Activated T-helper 2 cell treated with anti-CD3 and anti-CD28 coated beads, Interferon-gamma antibody, Interleukin-2, Interleukin-4, amounts not matched to agents 10 μg/mL and 5 μg/mL and 100 μg/mL, durations not matched to agents 14 hours and 24 hours and 36 hours (primary cell): ENCODE results near the gene SDC3. TPM values are rescaled to one million over a fixed set of nuclear protein-coding genes. Genes with fewer than 3 reads are reported as not detected.

Experiments
- DNase-seq: peaks from one replicate; pipeline ENCODE4 v3.0.0; 2021; ENCODE audit warnings: low spot score
- H3K27ac Mint-ChIP-seq: one replicate; pipeline ENCODE4 v1.8.0; 2021; ENCODE audit warnings: mixed read lengths
- H3K27me3 Mint-ChIP-seq: one replicate; pipeline ENCODE4 v1.8.0; 2021; ENCODE audit warnings: low read depth, mixed read lengths
- H3K36me3 Mint-ChIP-seq: one replicate; pipeline ENCODE4 v1.8.0; 2021; ENCODE audit warnings: low read depth, mixed read lengths
- H3K4me1 Mint-ChIP-seq: one replicate; pipeline ENCODE4 v1.8.0; 2021; ENCODE audit warnings: low read depth, mixed read lengths
- H3K4me3 Mint-ChIP-seq: one replicate; pipeline ENCODE4 v1.8.0; 2021; ENCODE audit warnings: low read depth, mild to moderate bottlenecking, moderate library complexity, mixed read lengths
- H3K9me3 Mint-ChIP-seq: one replicate; pipeline ENCODE4 v1.8.0; 2021; ENCODE audit warnings: mixed read lengths
- intact Hi-C: fragments of 100-400 bp; cut with micrococcal nuclease; formaldehyde crosslinking; loops from one replicate; pipeline ENCODE4 v1.15.1; 2023
- total RNA-seq: library from RNA; stranded (reverse); gene quantifications from 2 replicates; pipeline ENCODE4 v1.2.3, GENCODE V29; 2022

The SDC3 gene
- total RNA-seq, 1 donor from 2014 or later: 0.46 TPM

- H3K4me3 Mint-ChIP-seq: peak overlapping the region; percentile 70
- intact Hi-C loops: no loop called here
- no peak overlapping the region for H3K27ac Mint-ChIP-seq
- peaks cover 10% of the 10 kb centered on the region for H3K4me1 Mint-ChIP-seq
- H3K9me3 Mint-ChIP-seq: no peaks in the 10 kb centered on the region
- peaks cover 46% of the 10 kb centered on the region for H3K27me3 Mint-ChIP-seq
- DNase-seq: no peak
- H3K36me3 Mint-ChIP-seq: no peaks in the 10 kb centered on the region
These were observed 1.7 kb downstream of the SDC3 start for GRCh38 chr1:30906631-30907441.

GRCh38 chr1:30905916-30906620 lies 2.5 kb downstream of the SDC3 start:
- DNase-seq: no peak
- intact Hi-C loops: no loop called here
- no peak overlapping the region for H3K4me3 Mint-ChIP-seq
- H3K27ac Mint-ChIP-seq: no peak overlapping the region
- H3K36me3 Mint-ChIP-seq: no peaks in the 10 kb centered on the region
- no peaks in the 10 kb centered on the region for H3K9me3 Mint-ChIP-seq
- H3K4me1 Mint-ChIP-seq: peaks cover 10% of the 10 kb centered on the region
- peaks cover 46% of the 10 kb centered on the region for H3K27me3 Mint-ChIP-seq

- no peaks in the 10 kb centered on the region for H3K9me3 Mint-ChIP-seq
- peaks cover 41% of the 10 kb centered on the region for H3K27me3 Mint-ChIP-seq
- intact Hi-C loops: no loop called here
- H3K4me3 Mint-ChIP-seq: no peak overlapping the region
- H3K36me3 Mint-ChIP-seq: no peaks in the 10 kb centered on the region
- no peak overlapping the region for H3K27ac Mint-ChIP-seq
- no peak for DNase-seq
- peaks cover 10% of the 10 kb centered on the region for H3K4me1 Mint-ChIP-seq
These were observed 3.2 kb downstream of the SDC3 start for GRCh38 chr1:30905403-30905802.

- no peak for DNase-seq
- Mint-ChIP-seq H3K4me3 (no peak overlapping the region), H3K9me3 (no peaks in the 10 kb centered on the region), H3K4me1 (peaks cover 10% of the 10 kb centered on the region), H3K36me3 (no peaks in the 10 kb centered on the region), H3K27me3 (peaks cover 37% of the 10 kb centered on the region), H3K27ac (no peak overlapping the region)
- intact Hi-C loops: no loop called here
These were observed 3.6 kb downstream of the SDC3 start for GRCh38 chr1:30904962-30905335.

GRCh38 chr1:30904191-30904961 lies 4.2 kb downstream of the SDC3 start:
- no peak overlapping the region for H3K4me3 Mint-ChIP-seq

GRCh38 chr1:30903343-30904034 lies 5.1 kb downstream of the SDC3 start:
- H3K36me3 Mint-ChIP-seq: no peaks in the 10 kb centered on the region
- intact Hi-C loops: no loop called here
- H3K4me1 Mint-ChIP-seq: peaks cover 5% of the 10 kb centered on the region
- no peaks in the 10 kb centered on the region for H3K9me3 Mint-ChIP-seq
- peaks cover 27% of the 10 kb centered on the region for H3K27me3 Mint-ChIP-seq
- no peak overlapping the region for H3K27ac Mint-ChIP-seq
- H3K4me3 Mint-ChIP-seq: no peak overlapping the region
- DNase-seq: no peak

More at GRCh38 chr1:30904191-30904961, 4.2 kb downstream of the SDC3 start:
- no peaks in the 10 kb centered on the region for H3K9me3 Mint-ChIP-seq
- H3K27me3 Mint-ChIP-seq: peaks cover 31% of the 10 kb centered on the region
- no peak for DNase-seq
- no peak overlapping the region for H3K27ac Mint-ChIP-seq
- H3K36me3 Mint-ChIP-seq: no peaks in the 10 kb centered on the region
- intact Hi-C loops: no loop called here
- peaks cover 7% of the 10 kb centered on the region for H3K4me1 Mint-ChIP-seq

- Mint-ChIP-seq H3K27me3 (peaks cover 26% of the 10 kb centered on the region), H3K9me3 (no peaks in the 10 kb centered on the region), H3K36me3 (no peaks in the 10 kb centered on the region), H3K4me1 (peaks cover 5% of the 10 kb centered on the region), H3K4me3 (no peak overlapping the region), H3K27ac (no peak overlapping the region)
- DNase-seq: no peak
- intact Hi-C loops: no loop called here
These were observed 5.8 kb downstream of the SDC3 start for GRCh38 chr1:30902593-30903290.

GRCh38 chr1:30901798-30902581 lies 6.6 kb downstream of the SDC3 start:
- Mint-ChIP-seq H3K36me3 (no peaks in the 10 kb centered on the region), H3K9me3 (no peaks in the 10 kb centered on the region), H3K4me3 (no peak overlapping the region), H3K27me3 (peaks cover 19% of the 10 kb centered on the region), H3K4me1 (no peaks in the 10 kb centered on the region), H3K27ac (no peak overlapping the region)
- intact Hi-C loops: no loop called here
- no peak for DNase-seq

- no peaks in the 10 kb centered on the region for H3K36me3 Mint-ChIP-seq
- no peaks in the 10 kb centered on the region for H3K9me3 Mint-ChIP-seq
- peaks cover 13% of the 10 kb centered on the region for H3K27me3 Mint-ChIP-seq
- no peak overlapping the region for H3K27ac Mint-ChIP-seq
- H3K4me1 Mint-ChIP-seq: no peaks in the 10 kb centered on the region
- no peak overlapping the region for H3K4me3 Mint-ChIP-seq
- intact Hi-C loops: no loop called here
- DNase-seq: no peak
These were observed 7.5 kb downstream of the SDC3 start for GRCh38 chr1:30900931-30901560.

GRCh38 chr1:30900486-30900885 lies 8.1 kb downstream of the SDC3 start:
- Mint-ChIP-seq H3K4me3 (no peak overlapping the region), H3K9me3 (no peaks in the 10 kb centered on the region), H3K27me3 (peaks cover 7% of the 10 kb centered on the region), H3K4me1 (no peaks in the 10 kb centered on the region), H3K27ac (no peak overlapping the region), H3K36me3 (no peaks in the 10 kb centered on the region)
- no peak for DNase-seq
- intact Hi-C loops: no loop called here

GRCh38 chr1:30899577-30900389 lies 8.8 kb downstream of the SDC3 start:
- Mint-ChIP-seq H3K27ac (no peak overlapping the region), H3K4me3 (no peak overlapping the region), H3K36me3 (no peaks in the 10 kb centered on the region), H3K9me3 (no peaks in the 10 kb centered on the region), H3K27me3 (peaks cover 5% of the 10 kb centered on the region), H3K4me1 (no peaks in the 10 kb centered on the region)
- intact Hi-C loops: no loop called here
- DNase-seq: no peak
